ENCODE measurements around the gene ILK. TPM values are rescaled to one million over a fixed set of nuclear protein-coding genes. Genes with fewer than 3 reads are reported as not detected.

The ILK gene
- total and polyA plus RNA-seq, 2 of the 13 experiments (the other 11 are each of a cell fraction or from before 2014, with no cell fraction given) = 70.3 to 108 TPM

GRCh38 chr11:6612213-6613041, 8.9 kb downstream of the ILK start, which contains the start of gene TAF10 (continued):
- peak; percentile 56; the same call in 1 of the 2 replicates for TF ChIP-seq IRF2 (CRISPR knock-in tag; IDR thresholded peaks at IDR 0.05)
- TF ChIP-seq HOXA5 (CRISPR knock-in tag; IDR thresholded peaks at IDR 0.05) = 0 out of 2 replicates have a peak, but pooled peaks have one; percentile 44
- peak; percentile 18; the same call in 1 of the 2 replicates for TF ChIP-seq ZNF333 (CRISPR knock-in tag; IDR thresholded peaks at IDR 0.05; ENCODE audit: borderline replicate concordance)
- TF ChIP-seq ZSCAN9 (CRISPR knock-in tag; IDR thresholded peaks at IDR 0.05; ENCODE audit: borderline replicate concordance) = no peak
- TF ChIP-seq HMGA1 (CRISPR knock-in tag; conservative IDR thresholded peaks at IDR 0.05) = no peak
- no peak for TF ChIP-seq PHF5A (CRISPR knock-in tag; IDR thresholded peaks at IDR 0.05; ENCODE audit: low read depth, unreplicated experiment)
- no peak for TF ChIP-seq EP300 (IDR thresholded peaks at IDR 0.05; ENCODE audit: low read depth in 2 of 2, low read length in 2 of 2)
- TF ChIP-seq EP300 (CRISPR knock-in tag; IDR thresholded peaks at IDR 0.05; ENCODE audit: borderline replicate concordance) = no peak
- peak; percentile 69; the same call in 1 of the 2 replicates for TF ChIP-seq ZBTB20 (CRISPR knock-in tag; IDR thresholded peaks at IDR 0.05; ENCODE audit: borderline replicate concordance, low read depth)
- no peak for TF ChIP-seq NR2F1 (CRISPR knock-in tag; IDR thresholded peaks at IDR 0.05)
- TF ChIP-seq ZNF205 (CRISPR knock-in tag; IDR thresholded peaks at IDR 0.05) = no peak
- peak; percentile 90; the same call in 1 of the 2 replicates for TF ChIP-seq ATF2 (CRISPR knock-in tag; IDR thresholded peaks at IDR 0.05)
- TF ChIP-seq, protein P1, sequence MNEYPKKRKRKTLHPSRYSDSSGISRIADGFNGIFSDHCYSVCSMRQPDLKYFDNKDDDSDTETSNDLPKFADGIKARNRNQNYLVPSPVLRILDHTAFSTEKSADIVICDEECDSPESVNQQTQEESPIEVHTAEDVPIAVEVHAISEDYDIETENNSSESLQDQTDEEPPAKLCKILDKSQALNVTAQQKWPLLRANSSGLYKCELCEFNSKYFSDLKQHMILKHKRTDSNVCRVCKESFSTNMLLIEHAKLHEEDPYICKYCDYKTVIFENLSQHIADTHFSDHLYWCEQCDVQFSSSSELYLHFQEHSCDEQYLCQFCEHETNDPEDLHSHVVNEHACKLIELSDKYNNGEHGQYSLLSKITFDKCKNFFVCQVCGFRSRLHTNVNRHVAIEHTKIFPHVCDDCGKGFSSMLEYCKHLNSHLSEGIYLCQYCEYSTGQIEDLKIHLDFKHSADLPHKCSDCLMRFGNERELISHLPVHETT (CRISPR knock-in tag; conservative IDR thresholded peaks at IDR 0.05) = peak; percentile 80
- peak; percentile 89 for TF ChIP-seq ATF7 (IDR thresholded peaks at IDR 0.05)
- peak; percentile 81; the same call in 1 of the 2 replicates for TF ChIP-seq ATF7 (CRISPR knock-in tag; IDR thresholded peaks at IDR 0.05)
- peak; percentile 58 for TF ChIP-seq XRCC5 (optimal IDR thresholded peaks at IDR 0.05; ENCODE audit: low read length)
- TF ChIP-seq PHF8 (CRISPR knock-in tag; IDR thresholded peaks at IDR 0.05) = peak; percentile 67
- TF ChIP-seq POLR2G (IDR thresholded peaks at IDR 0.05; ENCODE audit: low read depth, low read length) = peak; percentile 90
- 0 out of 2 replicates have a peak, but pooled peaks have one; percentile 28 for TF ChIP-seq YEATS2 (CRISPR knock-in tag; IDR thresholded peaks at IDR 0.05; ENCODE audit: borderline replicate concordance)
- no peak for TF ChIP-seq SIN3B (IDR thresholded peaks at IDR 0.05; ENCODE audit: low read length)
- TF ChIP-seq GMEB1 (CRISPR knock-in tag; IDR thresholded peaks at IDR 0.05; ENCODE audit: borderline replicate concordance) = peak; percentile 79
- no peak for TF ChIP-seq TEAD2 (CRISPR knock-in tag; IDR thresholded peaks at IDR 0.05)
- no peak for TF ChIP-seq NCOA1 (CRISPR knock-in tag; IDR thresholded peaks at IDR 0.05)
- TF ChIP-seq, protein P2, sequence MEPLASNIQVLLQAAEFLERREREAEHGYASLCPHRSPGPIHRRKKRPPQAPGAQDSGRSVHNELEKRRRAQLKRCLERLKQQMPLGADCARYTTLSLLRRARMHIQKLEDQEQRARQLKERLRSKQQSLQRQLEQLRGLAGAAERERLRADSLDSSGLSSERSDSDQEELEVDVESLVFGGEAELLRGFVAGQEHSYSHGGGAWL (CRISPR knock-in tag; IDR thresholded peaks at IDR 0.05) = no peak
